HG02981 (cell line): ENCODE data around the gene DAD1.
"Not testable (repeated sequence)": the region's sequence is repeated elsewhere in the genome, so short reads cannot be mapped to it uniquely, and the experiment has no call there.

Experiments used
- ATAC-seq: cut with Tn5 transposase; IDR thresholded peaks from one replicate; pipeline ENCODE4 v1.9.1; 2021; ENCODE audit warnings: mild to moderate bottlenecking, moderate library complexity; ENCODE audit not compliant: unreplicated experiment

Gene DAD1

GRCh38 chr14:22569737-22570131 lies 19.3 kb downstream of the DAD1 start:
- no peak for ATAC-seq

- ATAC-seq = no peak
These were observed 19.8 kb downstream of the DAD1 start for GRCh38 chr14:22569106-22569736.

GRCh38 chr14:22567437-22567836 lies 21.6 kb downstream of the DAD1 start:
- ATAC-seq = no peak

- ATAC-seq = no peak
These were observed 22.2 kb downstream of the DAD1 start for GRCh38 chr14:22566845-22567244.

GRCh38 chr14:22566266-22566665 lies 22.8 kb downstream of the DAD1 start:
- not testable (repeated sequence) for ATAC-seq

- ATAC-seq = peak; percentile 31
These were observed 23.6 kb downstream of the DAD1 start for GRCh38 chr14:22565391-22565945.

- no peak for ATAC-seq
These were observed 24.6 kb downstream of the DAD1 start for GRCh38 chr14:22564463-22564862.

- no peak for ATAC-seq
These were observed 25.0 kb downstream of the DAD1 start for GRCh38 chr14:22563987-22564386.

- ATAC-seq = no peak
These were observed 27.1 kb downstream of the DAD1 start for GRCh38 chr14:22561661-22562579.

GRCh38 chr14:22561366-22561660 lies 27.7 kb downstream of the DAD1 start:
- no peak for ATAC-seq

GRCh38 chr14:22560662-22561365 lies 28.2 kb downstream of the DAD1 start:
- no peak for ATAC-seq

GRCh38 chr14:22559041-22559440 lies 30.0 kb downstream of the DAD1 start:
- ATAC-seq = no peak

GRCh38 chr14:22558221-22558913 lies 30.7 kb downstream of the DAD1 start:
- no peak for ATAC-seq

GRCh38 chr14:22557846-22558220 lies 31.2 kb downstream of the DAD1 start:
- ATAC-seq = no peak

GRCh38 chr14:22556990-22557623 lies 31.9 kb downstream of the DAD1 start:
- ATAC-seq = peak; percentile 24

- ATAC-seq = peak; percentile 68
These were observed 32.7 kb downstream of the DAD1 start for GRCh38 chr14:22556021-22556989.

GRCh38 chr14:22555384-22556011 lies 33.5 kb downstream of the DAD1 start:
- ATAC-seq = no peak

GRCh38 chr14:22554498-22555383 lies 34.3 kb downstream of the DAD1 start:
- no peak for ATAC-seq
